Activated CD4-positive, alpha-beta T cell treated with anti-CD3 and anti-CD28 coated beads for 1 hour (primary cell): ENCODE results near the gene KRTAP10-3.

Source experiments
- DNase-seq: peaks from one replicate; pipeline ENCODE4 v3.0.0-alpha.2; 2020

Gene KRTAP10-3

GRCh38 chr21:44544566-44544965 lies 14.0 kb downstream of the KRTAP10-3 start:
- DNase-seq: no peak

DNA sequence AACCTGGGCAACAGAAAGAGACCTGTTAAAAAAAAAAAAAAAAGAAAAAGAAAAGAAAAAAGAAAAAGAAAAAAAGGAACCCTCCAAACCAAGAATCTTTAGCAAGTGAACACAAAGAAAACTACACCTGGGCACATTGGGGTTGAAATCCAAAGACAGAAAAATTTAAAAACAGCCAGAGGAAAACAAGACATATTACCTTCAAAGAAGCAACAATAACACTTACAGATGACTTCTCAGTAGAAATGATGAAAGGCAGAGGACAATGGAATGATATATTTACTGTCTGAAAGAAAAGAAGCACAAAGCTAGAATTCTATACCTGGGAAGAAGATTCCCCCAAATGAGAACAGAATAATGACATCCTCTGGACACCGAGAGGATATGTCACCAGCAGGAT lies 15.9 kb downstream of the KRTAP10-3 start:
- DNase-seq: no peak

DNA sequence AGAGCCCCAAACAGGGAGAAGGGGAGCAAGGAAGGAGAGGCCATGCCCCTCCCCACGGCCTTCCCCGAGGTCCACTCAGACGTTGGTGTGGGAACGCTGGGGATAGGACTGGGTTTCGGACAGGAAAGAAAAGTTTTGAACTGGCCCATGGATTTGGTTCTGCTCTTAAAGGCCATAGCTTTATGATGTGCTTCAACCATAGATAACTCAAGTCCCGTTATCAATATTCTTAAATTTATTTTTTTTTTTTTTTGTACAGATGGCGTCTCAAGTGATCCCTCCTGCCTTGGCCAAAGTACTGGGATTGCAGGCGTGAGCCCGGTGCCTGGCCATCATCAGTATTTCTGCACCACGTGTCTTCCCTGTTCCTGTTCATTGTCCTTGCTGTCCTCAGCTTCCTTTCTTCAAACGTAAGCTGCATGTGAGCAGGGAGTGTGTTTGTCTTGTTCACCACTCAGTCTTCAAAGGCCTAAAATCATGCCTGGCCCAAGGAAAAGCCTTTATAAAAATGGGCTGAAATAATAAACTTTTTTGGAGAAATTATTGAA lies 17.8 kb downstream of the KRTAP10-3 start:
- DNase-seq: no peak

GRCh38 chr21:44539991-44540666 lies 18.5 kb downstream of the KRTAP10-3 start, which contains the start of gene KRTAP10-1:
KRTAP10-1 (minus strand) TSS chr21:44540195; CDS start chr21:44540150, 45 bp downstream.
- DNase-seq: no peak

GRCh38 chr21:44539046-44539445 lies 19.5 kb downstream of the KRTAP10-3 start:
- no peak for DNase-seq

- DNase-seq: peak; percentile 6
Observed at GRCh38 chr21:44537930-44538911, 20.4 kb downstream of the KRTAP10-3 start.

- no peak for DNase-seq
Observed at GRCh38 chr21:44535963-44536362, 22.6 kb downstream of the KRTAP10-3 start.

- no peak for DNase-seq
Observed at GRCh38 chr21:44534688-44535087, 23.9 kb downstream of the KRTAP10-3 start.

GRCh38 chr21:44533891-44534627 lies 24.5 kb downstream of the KRTAP10-3 start:
- DNase-seq: no peak

- DNase-seq: no peak
Observed at GRCh38 chr21:44533121-44533890, 25.3 kb downstream of the KRTAP10-3 start.

- no peak for DNase-seq
Observed at GRCh38 chr21:44532712-44533111, 25.9 kb downstream of the KRTAP10-3 start.

DNA sequence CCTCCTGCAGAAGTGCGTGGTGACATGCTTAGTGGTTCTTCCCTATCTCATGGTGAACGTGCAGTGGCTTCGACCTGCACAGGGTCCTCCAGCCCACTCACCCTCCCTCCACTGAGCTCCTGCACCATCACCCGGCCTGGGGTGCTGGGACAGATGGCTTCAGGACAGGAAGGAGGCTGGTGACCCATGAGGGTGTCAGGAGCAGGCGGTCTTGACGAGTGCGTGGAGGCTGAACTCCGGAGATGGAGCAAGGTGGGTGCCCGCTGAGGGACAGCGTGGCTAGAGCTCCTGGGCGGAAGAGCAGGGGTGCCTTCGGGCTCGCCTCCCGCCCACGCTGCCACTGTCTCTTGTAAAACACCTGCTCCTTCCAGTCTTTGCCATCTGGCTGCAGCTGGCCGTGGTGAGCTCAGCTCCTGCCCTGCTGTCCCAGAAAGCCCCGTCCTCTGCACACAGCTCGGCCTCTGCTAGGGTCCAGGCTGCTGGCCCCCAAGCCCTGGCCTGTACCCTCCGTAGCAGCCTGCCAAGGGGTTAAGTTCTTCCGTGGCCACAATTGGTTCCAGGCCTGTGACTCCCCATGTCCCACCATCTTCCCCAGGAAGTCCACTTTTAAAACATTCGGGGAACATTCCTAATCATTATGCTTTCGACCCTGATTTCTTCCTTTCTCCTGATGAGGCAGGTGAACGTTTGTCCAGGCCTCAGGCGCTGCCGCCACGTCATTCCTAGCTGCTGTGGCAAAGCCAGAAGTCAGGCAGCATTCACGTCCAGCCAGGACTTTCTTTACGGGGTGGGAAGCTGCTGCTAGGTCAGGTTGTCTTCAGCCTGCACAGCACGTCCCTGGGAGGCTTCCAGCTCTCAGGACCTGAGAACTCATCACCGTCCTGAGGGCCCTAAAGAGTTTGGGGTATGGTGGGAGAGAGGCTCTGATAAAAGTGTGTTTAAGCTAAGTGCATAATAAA lies 26.7 kb downstream of the KRTAP10-3 start:
- no peak for DNase-seq

DNA sequence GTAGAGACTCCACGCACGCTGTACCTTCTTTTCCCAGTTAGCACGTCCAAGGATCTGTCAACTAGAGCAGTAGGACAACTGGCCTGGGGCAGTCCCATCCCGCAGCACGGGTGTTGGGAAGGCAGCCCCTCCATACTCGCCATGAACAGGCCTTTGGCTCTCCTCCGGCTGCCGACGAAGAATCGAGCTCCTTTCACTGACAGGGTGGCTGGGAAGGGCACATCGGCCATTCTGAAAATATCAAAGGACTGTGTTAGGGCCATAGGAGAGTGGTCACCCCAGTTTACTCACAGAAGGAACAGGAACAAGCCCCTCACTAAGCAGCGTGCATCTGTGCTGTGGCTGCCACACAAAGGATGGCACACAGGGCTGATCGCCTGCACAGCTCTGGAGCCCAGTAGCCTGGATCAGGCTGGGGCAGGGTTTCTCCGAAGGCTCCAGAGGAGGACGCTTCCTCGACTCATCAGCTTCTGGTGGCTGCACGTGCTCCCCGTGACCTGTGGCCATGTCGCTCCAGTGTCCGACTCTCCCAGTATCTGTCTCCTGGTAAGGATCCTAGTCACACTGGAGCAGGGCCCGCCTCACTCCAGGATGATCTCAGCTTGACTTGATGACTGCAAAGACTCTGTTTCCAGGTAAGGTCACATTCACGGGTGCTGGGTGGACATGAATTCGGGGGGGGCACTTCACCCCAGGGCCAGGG lies 27.5 kb downstream of the KRTAP10-3 start:
- no peak for DNase-seq

- no peak for DNase-seq
Observed at GRCh38 chr21:44530221-44530902, 28.2 kb downstream of the KRTAP10-3 start.

GRCh38 chr21:44529503-44530125 lies 29.0 kb downstream of the KRTAP10-3 start:
- no peak for DNase-seq

DNA sequence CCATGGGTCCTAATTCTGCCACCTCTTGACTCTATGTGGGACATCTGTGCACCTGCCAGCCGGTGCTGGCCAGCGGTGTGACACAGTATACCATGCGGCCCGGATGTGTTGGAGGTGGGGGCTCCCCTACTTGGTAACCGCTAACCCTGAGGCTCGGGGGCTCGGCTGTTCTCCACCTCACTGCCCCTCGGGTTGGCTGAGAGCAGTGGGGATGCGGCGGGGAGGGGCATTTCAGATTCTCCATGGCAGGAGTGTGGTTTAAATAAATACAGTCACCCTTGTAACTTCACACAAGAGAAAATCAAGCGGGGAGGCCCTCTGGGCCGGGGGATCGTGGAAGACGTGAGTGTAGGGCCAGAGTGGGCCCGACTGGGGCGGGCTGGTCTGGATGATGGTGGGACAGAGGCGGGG lies 29.6 kb downstream of the KRTAP10-3 start:
- no peak for DNase-seq

DNA sequence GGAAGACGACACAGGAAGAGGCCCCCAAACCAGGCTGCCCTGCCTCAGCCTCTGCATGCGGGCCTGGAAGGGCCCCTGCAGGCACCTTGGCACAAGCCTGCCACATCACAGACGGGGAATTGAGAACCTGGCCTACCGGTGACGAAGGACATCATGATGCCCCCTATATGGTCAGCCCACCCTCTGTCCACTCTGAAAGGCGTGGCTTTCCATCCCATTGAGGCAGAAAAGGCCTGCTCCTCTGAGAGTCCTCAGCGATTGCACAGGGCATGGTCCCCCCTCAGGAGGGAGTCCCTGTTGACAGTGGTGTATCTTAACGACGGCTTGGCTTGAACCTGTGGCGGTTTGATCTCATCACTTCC lies 30.0 kb downstream of the KRTAP10-3 start:
- DNase-seq: no peak

- no peak for DNase-seq
Observed at GRCh38 chr21:44527983-44528633, 30.5 kb downstream of the KRTAP10-3 start.
